HG03460 (cell line): ENCODE results near the gene ABHD17B.
A peak's percentile ranks its signal among the peaks of the same experiment; 100 is the strongest.
"Not testable (repeated sequence)": the region's sequence is repeated elsewhere in the genome, so short reads cannot be mapped to it uniquely, and the experiment has no call there.

Experiments
- ATAC-seq: cut with Tn5 transposase; IDR thresholded peaks from one replicate; pipeline ENCODE4 v1.9.1; 2021; ENCODE audit not compliant: unreplicated experiment

ABHD17B gene

GRCh38 chr9:71911061-71911907 is at the start of gene ABHD17B, which contains the start of gene C9orf85:
Gene ABHD17B (minus strand): TSS chr9:71911193. CDS start chr9:71875080, 36,113 bp downstream.
Gene C9orf85 (plus strand): TSS chr9:71911639. CDS start chr9:71911735, 96 bp downstream.
- peak; percentile 88 for ATAC-seq

- no peak for ATAC-seq
Observed at GRCh38 chr9:71955300-71955915, 44.4 kb upstream of the ABHD17B start.

GRCh38 chr9:71954652-71955051 is 43.7 kb upstream of the ABHD17B start:
- not testable (repeated sequence) for ATAC-seq

GRCh38 chr9:71944754-71945375 is 33.9 kb upstream of the ABHD17B start:
- no peak for ATAC-seq

GRCh38 chr9:71941998-71942567 is 31.1 kb upstream of the ABHD17B start:
- ATAC-seq: no peak

- ATAC-seq: no peak
Observed at GRCh38 chr9:71941060-71941568, 30.1 kb upstream of the ABHD17B start.

GRCh38 chr9:71937898-71938297 is 26.9 kb upstream of the ABHD17B start:
- ATAC-seq: no peak

- ATAC-seq: no peak
Observed at GRCh38 chr9:71937070-71937625, 26.2 kb upstream of the ABHD17B start.

- ATAC-seq: no peak
Observed at GRCh38 chr9:71936066-71936465, 25.1 kb upstream of the ABHD17B start.

GRCh38 chr9:71931166-71931565 is 20.2 kb upstream of the ABHD17B start:
- ATAC-seq: no peak

GRCh38 chr9:71929791-71930440 is 18.9 kb upstream of the ABHD17B start:
- ATAC-seq: no peak

- no peak for ATAC-seq
Observed at GRCh38 chr9:71929223-71929622, 18.2 kb upstream of the ABHD17B start.

GRCh38 chr9:71928806-71929205 is 17.8 kb upstream of the ABHD17B start:
- ATAC-seq: no peak

- ATAC-seq: no peak
Observed at GRCh38 chr9:71928376-71928775, 17.4 kb upstream of the ABHD17B start.

GRCh38 chr9:71925834-71926233 is 14.8 kb upstream of the ABHD17B start:
- no peak for ATAC-seq

GRCh38 chr9:71924576-71924975 is 13.6 kb upstream of the ABHD17B start:
- no peak for ATAC-seq

GRCh38 chr9:71921190-71921814 is 10.3 kb upstream of the ABHD17B start:
- ATAC-seq: no peak

- ATAC-seq: no peak
Observed at GRCh38 chr9:71920456-71921189, 9.6 kb upstream of the ABHD17B start.

- no peak for ATAC-seq
Observed at GRCh38 chr9:71918419-71918818, 7.4 kb upstream of the ABHD17B start.
